ENCODE results near the gene SGPP2. TPM values are rescaled to one million over a fixed set of nuclear protein-coding genes. Genes with fewer than 3 reads are reported as not detected.

SGPP2 gene
- polyA plus RNA-seq, 3 donors = not detected

DNA sequence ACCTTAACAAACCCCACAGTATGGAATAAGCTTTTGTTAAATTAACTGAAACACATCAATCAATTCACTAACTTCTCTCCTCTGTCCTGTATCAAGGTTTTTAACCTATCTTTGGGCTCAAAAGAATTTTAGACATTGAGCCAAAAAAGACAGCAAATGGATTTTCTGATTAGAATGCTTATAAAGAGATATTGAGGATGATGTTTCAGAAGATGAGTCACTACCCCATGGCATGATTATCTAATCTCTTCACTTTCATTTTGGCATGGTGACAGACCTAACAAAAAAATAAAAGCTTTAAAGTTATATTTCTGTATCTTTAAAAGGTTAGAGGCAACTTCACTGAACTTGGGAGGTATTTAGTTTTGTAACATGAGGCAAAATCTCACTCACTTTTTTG lies 55.5 kb downstream of the SGPP2 start:
- Histone ChIP-seq H3K9me3 (replicated peaks in 1 of 2; ENCODE audit: control insufficient read depth in 1 of 2, insufficient read depth in 1 of 2, low read length in 2 of 2) (no peaks in the 10 kb centered on the region), H3K36me3 (replicated peaks in 1 of 2; ENCODE audit: control insufficient read depth in 1 of 2, insufficient read depth in 2 of 2, low read length in 2 of 2) (no peaks in the 10 kb centered on the region), H3K4me2 (replicated peaks; ENCODE audit: extremely low read depth, low read length, poor library complexity, severe bottlenecking) (no peak overlapping the region), H4K20me1 (ENCODE audit: insufficient read depth, low read length) (no peaks in the 10 kb centered on the region), H3K79me2 (ENCODE audit: insufficient read depth, low read length) (no peaks in the 10 kb centered on the region), H2AFZ (ENCODE audit: insufficient read depth, low read depth, low read length, poor library complexity, severe bottlenecking) (no peak overlapping the region), H3K9ac (ENCODE audit: insufficient read depth, low read length, poor library complexity, severe bottlenecking) (no peak overlapping the region), H3K4me1 (ENCODE audit: control insufficient read depth in 1 of 2, insufficient read depth in 2 of 2, low read length in 2 of 2) (no peaks in the 10 kb centered on the region), H3K4me3 (replicated peaks in 1 of 3; ENCODE audit: low read depth in 2 of 3, low read length in 3 of 3) (no peak overlapping the region), H3K27me3 (ENCODE audit: control insufficient read depth in 2 of 2, insufficient read depth in 2 of 2, low read length in 2 of 2) (peaks cover 18 to 21% of the 10 kb centered on the region in 2 donors), H3K27ac (ENCODE audit: low read depth in 1 of 2, low read length in 2 of 2) (no peak overlapping the region)
- Mint-ChIP-seq H3K36me3 (no peaks in the 10 kb centered on the region), H3K27me3 (ENCODE audit: low read depth in 3 of 3) (peaks cover 18 to 25% (median 23%) of the 10 kb centered on the region in 3 donors), H3K4me3 (no peak overlapping the region), H3K9me3 (peaks cover 0 to 2% (median 0%) of the 10 kb centered on the region in 7 donors), H3K27ac (no peak overlapping the region), H3K4me1 (no peaks in the 10 kb centered on the region)
- intact Hi-C loops (cut with micrococcal nuclease) = loop anchor here in 1 of 2 donors (10.0 kb wide), 1 partner anchor 165 kb away; no protein-coding TSS in a partner anchor
- TF ChIP-seq, protein P1, sequence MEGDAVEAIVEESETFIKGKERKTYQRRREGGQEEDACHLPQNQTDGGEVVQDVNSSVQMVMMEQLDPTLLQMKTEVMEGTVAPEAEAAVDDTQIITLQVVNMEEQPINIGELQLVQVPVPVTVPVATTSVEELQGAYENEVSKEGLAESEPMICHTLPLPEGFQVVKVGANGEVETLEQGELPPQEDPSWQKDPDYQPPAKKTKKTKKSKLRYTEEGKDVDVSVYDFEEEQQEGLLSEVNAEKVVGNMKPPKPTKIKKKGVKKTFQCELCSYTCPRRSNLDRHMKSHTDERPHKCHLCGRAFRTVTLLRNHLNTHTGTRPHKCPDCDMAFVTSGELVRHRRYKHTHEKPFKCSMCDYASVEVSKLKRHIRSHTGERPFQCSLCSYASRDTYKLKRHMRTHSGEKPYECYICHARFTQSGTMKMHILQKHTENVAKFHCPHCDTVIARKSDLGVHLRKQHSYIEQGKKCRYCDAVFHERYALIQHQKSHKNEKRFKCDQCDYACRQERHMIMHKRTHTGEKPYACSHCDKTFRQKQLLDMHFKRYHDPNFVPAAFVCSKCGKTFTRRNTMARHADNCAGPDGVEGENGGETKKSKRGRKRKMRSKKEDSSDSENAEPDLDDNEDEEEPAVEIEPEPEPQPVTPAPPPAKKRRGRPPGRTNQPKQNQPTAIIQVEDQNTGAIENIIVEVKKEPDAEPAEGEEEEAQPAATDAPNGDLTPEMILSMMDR (IDR thresholded peaks at IDR 0.05) = no peak
- peak in 1 of 3 donors; percentile 18 for DNase-seq

DNA sequence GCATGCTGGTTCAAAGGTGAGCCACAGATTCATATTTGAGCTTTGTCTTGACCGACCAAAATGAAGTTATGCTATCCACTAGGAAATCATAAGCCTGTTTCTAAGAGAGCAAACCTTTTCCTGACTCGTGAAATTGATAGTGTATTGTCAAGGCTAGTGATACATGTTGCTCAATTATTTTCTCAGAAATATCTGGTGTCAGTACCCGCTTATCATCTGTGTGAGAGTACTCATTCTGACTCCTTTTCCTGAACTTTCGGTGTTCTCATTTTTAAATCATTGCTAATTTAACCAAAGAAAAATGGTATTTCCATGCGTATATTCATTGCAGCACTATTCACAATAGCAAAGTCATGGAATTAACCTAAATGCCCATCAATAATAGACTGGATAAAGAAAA lies 56.2 kb downstream of the SGPP2 start:
- Histone ChIP-seq H3K4me1 (ENCODE audit: control insufficient read depth in 1 of 2, insufficient read depth in 2 of 2, low read length in 2 of 2) (no peaks in the 10 kb centered on the region), H3K27me3 (ENCODE audit: control insufficient read depth in 2 of 2, insufficient read depth in 2 of 2, low read length in 2 of 2) (peaks cover 18 to 21% of the 10 kb centered on the region in 2 donors), H3K27ac (ENCODE audit: low read depth in 1 of 2, low read length in 2 of 2) (no peak overlapping the region), H3K36me3 (replicated peaks in 1 of 2; ENCODE audit: control insufficient read depth in 1 of 2, insufficient read depth in 2 of 2, low read length in 2 of 2) (no peaks in the 10 kb centered on the region), H3K79me2 (ENCODE audit: insufficient read depth, low read length) (no peaks in the 10 kb centered on the region), H3K4me2 (replicated peaks; ENCODE audit: extremely low read depth, low read length, poor library complexity, severe bottlenecking) (no peak overlapping the region), H2AFZ (ENCODE audit: insufficient read depth, low read depth, low read length, poor library complexity, severe bottlenecking) (no peak overlapping the region), H3K4me3 (replicated peaks in 1 of 3; ENCODE audit: low read depth in 2 of 3, low read length in 3 of 3) (no peak overlapping the region), H3K9me3 (replicated peaks in 1 of 2; ENCODE audit: control insufficient read depth in 1 of 2, insufficient read depth in 1 of 2, low read length in 2 of 2) (no peaks in the 10 kb centered on the region), H3K9ac (ENCODE audit: insufficient read depth, low read length, poor library complexity, severe bottlenecking) (no peak overlapping the region), H4K20me1 (ENCODE audit: insufficient read depth, low read length) (no peaks in the 10 kb centered on the region)
- H3K27ac Mint-ChIP-seq = no peak overlapping the region
- WGBS (ENCODE audit: insufficient coverage) = 100% methylated on average over 2 of the region's 5 CpGs
- peaks cover 0 to 2% (median 0%) of the 10 kb centered on the region in 7 donors for H3K9me3 Mint-ChIP-seq
- peak overlapping the region in 1 of 2 donors; percentile 13 for H3K4me3 Mint-ChIP-seq
- H3K36me3 Mint-ChIP-seq = no peaks in the 10 kb centered on the region
- H3K27me3 Mint-ChIP-seq (ENCODE audit: low read depth in 3 of 3) = peaks cover 20 to 29% (median 28%) of the 10 kb centered on the region in 3 donors
- intact Hi-C loops (cut with micrococcal nuclease) = loop anchor here in 1 of 2 donors (10.0 kb wide), 1 partner anchor 166 kb away; no protein-coding TSS in a partner anchor
- no peak for DNase-seq
- H3K4me1 Mint-ChIP-seq = no peaks in the 10 kb centered on the region
- TF ChIP-seq, protein P1 (IDR thresholded peaks at IDR 0.05) = no peak
